CD4-positive, alpha-beta T cell treated with Interleukin-17A for 1 hour (primary cell): ENCODE data around the gene FBXO27.

Experiments used
- DNase-seq: peaks from one replicate; pipeline ENCODE4 v3.0.0-alpha.2; 2020

FBXO27 gene

GRCh38 chr19:38980583-38981374, 51.6 kb downstream of the FBXO27 start:
- DNase-seq, result no peak

GRCh38 chr19:38979812-38980211, 52.5 kb downstream of the FBXO27 start:
- DNase-seq, result no peak

GRCh38 chr19:38978326-38978689, 54.0 kb downstream of the FBXO27 start:
- no peak for DNase-seq

GRCh38 chr19:38977445-38978325, 54.7 kb downstream of the FBXO27 start:
- no peak for DNase-seq

- DNase-seq, result no peak
These were observed 56.5 kb downstream of the FBXO27 start for GRCh38 chr19:38975861-38976271.

- no peak for DNase-seq
These were observed 57.0 kb downstream of the FBXO27 start, which contains the start of gene FBXO17 for GRCh38 chr19:38975214-38975860. FBXO17 (minus strand) TSS chr19:38975742; CDS start chr19:38950319, 25,423 bp downstream.

GRCh38 chr19:38974624-38975213, 57.6 kb downstream of the FBXO27 start:
- DNase-seq, result no peak
